Heart left ventricle (tissue), 13 donors: ENCODE results near the gene TXNDC8.

Source experiments
- POLR2A ChIP-seq, 2 donors: fragments of 450-650 bp; IDR thresholded peaks; one replicate each; pipeline ENCODE4 v1.6.1; 2017; ENCODE audit warnings: antibody characterized with exemption in 2 of 2, mild to moderate bottlenecking in 2 of 2, moderate library complexity in 2 of 2
- TF ChIP-seq, protein P1 (sequence below), 12 donors: fragments of 200-600 bp; sonication (generic) in 4 of 12; IDR thresholded peaks; one replicate each; pipeline versions ENCODE4 v1.5.0 to v1.8.0; 2018 to 2022; ENCODE audit warnings: antibody characterized with exemption in 12 of 12, mild to moderate bottlenecking in 5 of 12
- donor health status: ischemic (EF 13 %, LVEDD 7.1; RV severe dilation, severe dysfunction).
- donor health status: DM: no; HTN: yes; CAD: no.
- donor health status: DM: no; HTN: no; CAD: no.
- donor health status: ischemic (EF 25% LVEDD 6.9; RV normal size, moderate dysfunction).
- donor health status: ischemic (EF 25% LVEDD 5.7; RV mildly dilated, moderate dysfunction).
- donor health status: ischemic (EF 35%, LVEDD 5.7; RV mildly dilated, moderate dysfunction).
- donor health status: nonischemic (EF 11% LVEDD 7.7; RV severe dilation, severe dysfunction).
- donor health status: DM: yes; HTN: yes; CAD: no.
- donor health status: PGD.
- donor health status: ischemic (EF 29% LVEDD 5.4; RV normal size, mild dysfunction).
- donor health status: nonischemic (EF 23%, LVEDD 6.1; RV moderate dilation, normal function).

DNA sequence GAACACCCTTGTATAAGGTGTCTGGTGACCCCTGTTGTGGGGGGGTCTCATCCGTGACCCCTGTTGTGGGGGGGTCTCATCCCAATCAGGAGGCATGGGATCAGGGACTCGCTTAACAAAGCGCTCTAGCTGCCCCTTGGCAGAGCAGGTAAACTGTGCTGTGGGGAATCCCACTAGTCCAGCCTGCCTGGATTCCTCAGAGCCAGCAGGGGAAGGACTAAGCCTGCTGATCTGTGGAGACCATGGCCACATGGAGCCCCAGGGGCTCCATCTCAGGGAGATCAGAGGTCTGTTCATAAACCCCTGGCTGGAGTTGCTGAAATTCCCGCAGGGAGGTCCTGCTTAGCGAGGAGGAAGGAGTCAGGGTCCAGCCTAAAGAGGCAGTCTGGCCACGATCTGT lies 45.8 kb upstream of the TXNDC8 start:
- no peak for TF ChIP-seq POLR2A (IDR thresholded peaks at IDR 0.05)
- TF ChIP-seq, protein P1, sequence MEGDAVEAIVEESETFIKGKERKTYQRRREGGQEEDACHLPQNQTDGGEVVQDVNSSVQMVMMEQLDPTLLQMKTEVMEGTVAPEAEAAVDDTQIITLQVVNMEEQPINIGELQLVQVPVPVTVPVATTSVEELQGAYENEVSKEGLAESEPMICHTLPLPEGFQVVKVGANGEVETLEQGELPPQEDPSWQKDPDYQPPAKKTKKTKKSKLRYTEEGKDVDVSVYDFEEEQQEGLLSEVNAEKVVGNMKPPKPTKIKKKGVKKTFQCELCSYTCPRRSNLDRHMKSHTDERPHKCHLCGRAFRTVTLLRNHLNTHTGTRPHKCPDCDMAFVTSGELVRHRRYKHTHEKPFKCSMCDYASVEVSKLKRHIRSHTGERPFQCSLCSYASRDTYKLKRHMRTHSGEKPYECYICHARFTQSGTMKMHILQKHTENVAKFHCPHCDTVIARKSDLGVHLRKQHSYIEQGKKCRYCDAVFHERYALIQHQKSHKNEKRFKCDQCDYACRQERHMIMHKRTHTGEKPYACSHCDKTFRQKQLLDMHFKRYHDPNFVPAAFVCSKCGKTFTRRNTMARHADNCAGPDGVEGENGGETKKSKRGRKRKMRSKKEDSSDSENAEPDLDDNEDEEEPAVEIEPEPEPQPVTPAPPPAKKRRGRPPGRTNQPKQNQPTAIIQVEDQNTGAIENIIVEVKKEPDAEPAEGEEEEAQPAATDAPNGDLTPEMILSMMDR (IDR thresholded peaks at IDR 0.05): no peak
